Mesodermal cell (in vitro differentiated cells): ENCODE results near the gene FMN1.

Source experiments
- H3K27ac ChIP-seq: 2 replicates; pipeline ENCODE4 v1.7.0; 2013; ENCODE audit warnings: mild to moderate bottlenecking, low read depth, low read length, moderate library complexity; ENCODE audit not compliant: severe bottlenecking
- H3K36me3 ChIP-seq: 2 replicates; pipeline ENCODE4 v1.7.1; 2013; ENCODE audit warnings: mild to moderate bottlenecking, low read length, moderate library complexity; ENCODE audit not compliant: control insufficient read depth, insufficient read depth
- H3K4me1 ChIP-seq: one replicate; pipeline ENCODE4 v1.7.1; 2013; ENCODE audit warnings: mild to moderate bottlenecking, low read length; ENCODE audit not compliant: insufficient read depth, control insufficient read depth, poor library complexity, severe bottlenecking
- H3K4me3 ChIP-seq: 2 replicates; pipeline ENCODE4 v1.7.0; 2013; ENCODE audit warnings: low read length, control low read depth, mild to moderate bottlenecking; ENCODE audit not compliant: insufficient read depth, poor library complexity, severe bottlenecking; ENCODE audit errors: extremely low read depth
- H3K9me3 ChIP-seq: 2 replicates; pipeline ENCODE4 v1.7.1; 2013; ENCODE audit warnings: mild to moderate bottlenecking, low read length, moderate library complexity; ENCODE audit not compliant: control insufficient read depth
- WGBS, 2 experiments: methylation state at CpG; one replicate each; pipeline ENCODE4 v1.1.5; 2013; ENCODE audit warnings: missing lambda C conversion rate in 2 of 2; ENCODE audit not compliant: insufficient coverage in 2 of 2; 5-methylcytosine and 5-hydroxymethylcytosine counted together

The FMN1 gene

DNA sequence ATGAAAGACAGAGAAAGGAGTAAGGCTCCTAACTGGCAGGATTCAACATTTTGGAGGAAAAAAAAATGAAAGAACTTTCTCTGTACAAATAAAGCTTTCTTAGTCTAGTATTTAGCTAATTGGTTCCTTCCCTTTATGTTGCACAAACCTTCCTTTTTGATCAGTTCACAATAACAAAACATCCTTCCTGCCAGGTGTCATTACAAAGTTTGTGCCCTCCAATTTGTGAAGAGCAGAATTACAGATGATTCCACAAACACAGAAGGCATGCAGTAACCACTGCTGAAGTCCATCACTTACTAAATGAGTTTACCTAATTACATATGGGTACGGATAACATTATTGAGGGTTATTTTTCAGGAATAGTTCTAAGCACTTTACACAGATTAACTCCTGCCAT, 179.9 kb downstream of the FMN1 start:
- no peaks in the 10 kb centered on the region for H3K36me3 ChIP-seq
- H3K27ac ChIP-seq, result no peak overlapping the region
- no peaks in the 10 kb centered on the region for H3K9me3 ChIP-seq
- WGBS, 2 experiments, result no CpG with 5 or more reads among the region's 1 CpG
- no peak overlapping the region for H3K4me3 ChIP-seq
- H3K4me1 ChIP-seq, result no peaks in the 10 kb centered on the region

- whole genome bisulfite sequencing, 2 experiments, result no CpG with 5 or more reads among the region's 3 CpGs
- no peak overlapping the region for H3K27ac ChIP-seq
- H3K36me3 ChIP-seq, result no peaks in the 10 kb centered on the region
- H3K9me3 ChIP-seq, result no peaks in the 10 kb centered on the region
- H3K4me1 ChIP-seq, result no peaks in the 10 kb centered on the region
- H3K4me3 ChIP-seq, result no peak overlapping the region
Measured at GRCh38 chr15:33013827-33014445, 180.6 kb downstream of the FMN1 start.

GRCh38 chr15:33011976-33012375, 182.5 kb downstream of the FMN1 start:
- Histone ChIP-seq H3K4me1 (peaks cover 9% of the 10 kb centered on the region), H3K4me3 (no peak overlapping the region), H3K36me3 (no peaks in the 10 kb centered on the region), H3K9me3 (no peaks in the 10 kb centered on the region), H3K27ac (no peak overlapping the region)
- WGBS, 2 experiments, result 75 to 95% methylated on average over 2 of the region's 3 CpGs

DNA sequence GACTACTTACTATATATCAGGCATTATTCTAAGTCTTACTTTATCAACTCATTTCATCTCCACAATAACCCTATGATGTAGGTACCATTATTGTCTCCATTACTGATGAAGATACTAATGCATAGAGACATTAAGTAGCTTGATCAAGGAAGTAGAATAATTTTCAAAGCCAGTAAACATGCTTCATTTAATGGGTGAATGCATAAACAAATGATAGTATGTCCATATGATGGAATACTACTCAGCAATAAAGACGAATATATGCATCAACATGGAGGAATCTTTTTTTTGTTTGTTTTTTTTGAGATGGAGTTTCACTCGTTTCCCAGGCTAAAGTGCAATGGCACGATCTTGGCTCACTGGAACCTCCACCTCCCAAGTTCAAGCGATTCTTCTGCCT, 184.9 kb downstream of the FMN1 start:
- H3K36me3 ChIP-seq, result no peaks in the 10 kb centered on the region
- WGBS, 2 experiments, result 100% methylated on average over 2 of the region's 4 CpGs; no CpG with 5 or more reads in 1 of the 2 experiments
- no peaks in the 10 kb centered on the region for H3K9me3 ChIP-seq
- H3K4me3 ChIP-seq, result no peak overlapping the region
- peaks cover 9% of the 10 kb centered on the region for H3K4me1 ChIP-seq
- H3K27ac ChIP-seq, result no peak overlapping the region

DNA sequence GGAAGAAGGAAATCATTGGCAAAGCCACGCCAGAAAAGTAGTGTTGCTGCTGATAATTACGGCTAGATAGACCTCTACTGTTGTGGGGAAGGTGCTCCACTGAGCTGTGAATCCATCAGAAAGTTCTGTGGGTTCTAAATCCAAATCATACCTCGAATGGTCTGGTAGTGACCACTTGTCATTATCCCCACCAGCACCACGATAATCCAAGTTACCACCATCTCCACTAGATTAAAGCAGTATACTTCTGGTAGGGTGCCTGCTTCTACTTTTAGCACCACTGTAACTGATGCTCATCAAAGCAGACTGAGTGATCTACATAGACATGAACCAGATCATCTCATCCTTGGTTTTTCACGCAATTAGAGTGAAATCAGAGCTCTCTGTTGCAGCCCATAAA, 185.5 kb downstream of the FMN1 start:
- peaks cover 9% of the 10 kb centered on the region for H3K4me1 ChIP-seq
- peak overlapping the region; percentile 0 for H3K27ac ChIP-seq
- no peak overlapping the region for H3K4me3 ChIP-seq
- no peaks in the 10 kb centered on the region for H3K36me3 ChIP-seq
- no peaks in the 10 kb centered on the region for H3K9me3 ChIP-seq
- 89 to 98% methylated on average over 4 to 5 of the region's 5 CpGs for WGBS, 2 experiments

GRCh38 chr15:33008284-33008995, 186.1 kb downstream of the FMN1 start:
- Histone ChIP-seq H3K36me3 (no peaks in the 10 kb centered on the region), H3K9me3 (no peaks in the 10 kb centered on the region), H3K27ac (peak overlapping the region; percentile 42), H3K4me3 (no peak overlapping the region), H3K4me1 (peaks cover 9% of the 10 kb centered on the region)
- no CpG with 5 or more reads among the region's 3 CpGs for WGBS, 2 experiments

DNA sequence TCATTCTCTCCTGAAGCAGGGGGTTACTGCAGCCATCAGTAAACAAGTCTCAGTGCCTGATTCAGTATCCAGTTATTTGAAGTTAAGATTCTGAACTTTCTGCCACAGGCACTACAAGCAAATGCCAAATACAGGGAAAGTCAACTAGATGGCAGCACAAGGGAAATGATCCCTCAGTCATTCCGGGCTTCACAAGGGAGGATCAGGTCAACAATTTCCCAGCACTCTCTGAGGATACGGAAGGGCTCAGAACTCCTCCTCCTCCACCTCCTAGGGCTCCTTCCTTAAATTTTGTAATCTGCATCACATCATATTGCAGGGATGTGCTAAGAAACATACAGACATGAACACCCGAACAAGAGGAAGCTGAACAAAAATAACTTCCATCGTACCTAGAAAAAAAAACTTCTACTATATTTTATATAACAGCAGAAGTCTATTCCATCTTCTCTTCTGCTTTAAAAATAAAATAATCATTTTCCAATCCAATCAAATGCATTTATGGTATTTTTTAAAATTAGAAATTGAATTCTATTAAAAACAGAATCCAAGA, 187.1 kb downstream of the FMN1 start:
- Histone ChIP-seq H3K9me3 (no peaks in the 10 kb centered on the region), H3K4me1 (peaks cover 9% of the 10 kb centered on the region), H3K36me3 (no peaks in the 10 kb centered on the region), H3K4me3 (no peak overlapping the region), H3K27ac (no peak overlapping the region)
- 0 to 47% methylated on average over 1 to 3 of the region's 4 CpGs for WGBS, 2 experiments

GRCh38 chr15:33005582-33005981, 188.9 kb downstream of the FMN1 start:
- Histone ChIP-seq H3K4me1 (peaks cover 16% of the 10 kb centered on the region), H3K9me3 (no peaks in the 10 kb centered on the region), H3K36me3 (no peaks in the 10 kb centered on the region), H3K4me3 (no peak overlapping the region), H3K27ac (no peak overlapping the region)
- 83% methylated on average over 1 of the region's 1 CpG; no CpG with 5 or more reads in 1 of the 2 experiments for WGBS, 2 experiments

DNA sequence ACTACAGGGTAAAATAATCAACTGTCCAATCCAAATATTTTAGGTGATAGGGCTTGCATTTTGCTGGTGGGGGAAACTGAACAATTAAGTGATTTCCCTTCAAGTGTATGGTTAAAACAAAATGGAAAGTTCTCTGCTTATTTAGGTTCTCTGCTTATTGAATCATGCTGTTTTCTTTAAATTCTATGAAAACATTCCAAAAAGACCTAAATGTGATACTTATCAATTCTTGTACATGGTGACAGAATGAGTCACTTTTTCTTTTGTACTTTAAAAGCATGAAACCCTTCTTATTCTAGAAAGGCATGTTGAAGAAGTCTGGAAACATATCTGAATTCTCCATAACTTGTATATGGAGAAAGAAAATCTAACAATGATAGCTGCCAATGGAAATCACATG, 192.6 kb downstream of the FMN1 start:
- H3K9me3 ChIP-seq, result no peaks in the 10 kb centered on the region
- H3K36me3 ChIP-seq, result no peaks in the 10 kb centered on the region
- H3K27ac ChIP-seq, result no peak overlapping the region
- no peak overlapping the region for H3K4me3 ChIP-seq
- peaks cover 7% of the 10 kb centered on the region for H3K4me1 ChIP-seq

DNA sequence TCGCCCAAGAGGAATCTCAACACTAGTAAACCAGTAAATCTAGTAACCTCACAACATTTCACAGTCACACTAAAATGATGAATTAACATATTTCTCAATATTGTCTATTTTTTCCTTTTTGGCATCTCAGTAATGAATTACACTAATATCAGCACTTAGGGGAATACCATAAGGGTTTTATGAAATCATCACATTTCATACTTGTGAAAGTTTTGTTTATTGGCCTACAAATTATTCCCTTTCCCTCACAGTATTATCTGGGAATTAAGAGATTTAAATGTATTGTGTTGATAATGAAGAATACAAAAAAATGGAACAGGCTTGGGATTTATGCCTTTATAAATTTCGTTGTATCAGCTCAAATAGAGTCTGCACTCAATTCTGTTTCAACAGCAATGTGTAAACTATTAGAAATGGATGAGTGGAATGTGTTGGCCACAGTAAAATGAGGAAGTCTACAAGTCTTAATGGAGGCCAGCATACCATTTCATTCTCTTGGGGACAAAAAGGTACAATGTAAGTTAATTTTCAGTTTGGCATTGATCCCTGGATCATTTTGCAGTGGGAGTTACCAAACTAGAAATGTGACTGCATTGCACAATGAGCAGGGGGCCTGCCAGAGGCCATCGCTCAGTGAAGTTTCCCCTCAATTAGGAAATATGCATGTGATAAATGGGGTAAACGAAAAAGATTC, 195.4 kb downstream of the FMN1 start:
- Histone ChIP-seq H3K4me3 (no peak overlapping the region), H3K4me1 (peaks cover 7% of the 10 kb centered on the region), H3K9me3 (no peaks in the 10 kb centered on the region), H3K36me3 (no peaks in the 10 kb centered on the region), H3K27ac (no peak overlapping the region)
- WGBS, 2 experiments, result 81 to 89% methylated on average over 1 to 2 of the region's 4 CpGs
